B cell (primary cell): ENCODE data around the gene TLK2. TPM values are rescaled to one million over a fixed set of nuclear protein-coding genes. Genes with fewer than 3 reads are reported as not detected.

ENCODE experiments used
- ATAC-seq: fragments of 200-7000 bp; cut with Tn5 transposase; one replicate; pipeline ENCODE4 v1.10.0; 2021; ENCODE audit warnings: low read depth, mild to moderate bottlenecking, moderate number of reproducible peaks, moderate library complexity
- CTCF ChIA-PET: fragments of 350-600 bp; sonication (Branson Sonifier 250); formaldehyde crosslinking; loops from one replicate; lab custom pipeline; 2021; ENCODE audit warnings: antibody characterized with exemption, inconsistent platforms; lab: Charles Lee
- POLR2A ChIA-PET: fragments of 350-600 bp; sonication (Branson Sonifier 250); formaldehyde crosslinking; loops from one replicate; lab custom pipeline; 2021; ENCODE audit warnings: antibody characterized with exemption; lab: Charles Lee
- DNase-seq: peaks from one replicate; pipeline ENCODE4 v3.0.0; 2013
- H2AFZ ChIP-seq: 2 replicates; pipeline ENCODE4 v1.6.1; 2012; ENCODE audit warnings: mild to moderate bottlenecking, low read depth, low read length; ENCODE audit not compliant: insufficient read depth, poor library complexity, severe bottlenecking
- H3K27ac ChIP-seq, 2 donors: 1 replicate in 1 of 2; 2 replicates in 1 of 2; pipeline ENCODE4 v1.5.1; 2012 to 2013; ENCODE audit warnings: low read length in 2 of 2, mild to moderate bottlenecking in 2 of 2, moderate library complexity in 1 of 2
- H3K27me3 ChIP-seq, 4 experiments: fragments of 200-600 bp in 1 of 4; sonication (generic) in 1 of 4; replicated peaks in 1 of 4; 1 replicate in 2 of 4; 2 replicates in 2 of 4; pipeline versions ENCODE4 v1.6.1 to v1.7.0; 2013 to 2016; ENCODE audit warnings: low read length in 3 of 4, mild to moderate bottlenecking in 2 of 4, mixed read lengths in 1 of 4, moderate library complexity in 1 of 4; ENCODE audit not compliant: insufficient read depth in 4 of 4, control insufficient read depth in 3 of 4; ENCODE audit errors: control extremely low read depth in 1 of 4
- H3K36me3 ChIP-seq, 2 experiments: replicated peaks in 1 of 2; 1 replicate in 1 of 2; 2 replicates in 1 of 2; pipeline versions ENCODE4 v1.6.1 to v1.7.1; 2013; ENCODE audit warnings: low read length in 1 of 2; ENCODE audit not compliant: insufficient read depth in 2 of 2, control insufficient read depth in 1 of 2; ENCODE audit errors: control extremely low read depth in 1 of 2, extremely low read depth in 1 of 2
- H3K4me1 ChIP-seq, 2 donors: fragments of 200-600 bp in 1 of 2; sonication (generic) in 1 of 2; 1 replicate in 1 of 2; 2 replicates in 1 of 2; pipeline versions ENCODE4 v1.5.1 to v1.6.1; 2013 to 2017; ENCODE audit warnings: low read length in 2 of 2; ENCODE audit not compliant: control insufficient read depth in 2 of 2, insufficient read depth in 2 of 2
- H3K4me2 ChIP-seq: replicated peaks from 2 replicates; pipeline ENCODE3; 2012; ENCODE audit warnings: mild to moderate bottlenecking, low read depth, low read length; ENCODE audit not compliant: poor library complexity, severe bottlenecking
- H3K4me3 ChIP-seq, 5 experiments: fragments of 200-600 bp in 1 of 5; sonication (generic) in 1 of 5; 1 replicate in 3 of 5; 2 replicates in 2 of 5; pipeline versions ENCODE4 v1.5.1 to v1.7.0; 2011 to 2016; ENCODE audit warnings: low read length in 4 of 5, mild to moderate bottlenecking in 4 of 5, low read depth in 2 of 5, control low read depth in 1 of 5, moderate library complexity in 1 of 5; ENCODE audit not compliant: insufficient read depth in 1 of 5; ENCODE audit errors: control extremely low read depth in 1 of 5, extremely low read depth in 1 of 5
- H3K79me2 ChIP-seq: fragments of 200-600 bp; sonication (generic); one replicate; pipeline ENCODE4 v1.6.0; 2016; ENCODE audit warnings: low read length; ENCODE audit not compliant: control insufficient read depth, insufficient read depth
- H3K9ac ChIP-seq: fragments of 200-600 bp; sonication (generic); 2 replicates; pipeline ENCODE4 v1.6.1; 2017; ENCODE audit warnings: mild to moderate bottlenecking, low read length, moderate library complexity
- H3K9me3 ChIP-seq, 3 donors: one replicate each; pipeline versions ENCODE4 v1.6.1 to v1.7.1; 2013; ENCODE audit warnings: low read length in 2 of 3; ENCODE audit not compliant: control insufficient read depth in 2 of 3, insufficient read depth in 1 of 3; ENCODE audit errors: control extremely low read depth in 1 of 3
- H4K20me1 ChIP-seq: 2 replicates; pipeline ENCODE4 v1.6.0; 2012; ENCODE audit warnings: mild to moderate bottlenecking, low read length; ENCODE audit not compliant: insufficient read depth, control insufficient read depth, poor library complexity, severe bottlenecking
- H3K27ac Mint-ChIP-seq: one replicate; pipeline ENCODE4 v1.8.0; 2021; ENCODE audit warnings: mixed read lengths
- H3K27me3 Mint-ChIP-seq: one replicate; pipeline ENCODE4 v1.8.0; 2021; ENCODE audit warnings: mixed read lengths
- H3K4me1 Mint-ChIP-seq: one replicate; pipeline ENCODE4 v1.8.0; 2021; ENCODE audit warnings: mixed read lengths
- H3K4me3 Mint-ChIP-seq: one replicate; pipeline ENCODE4 v1.8.0; 2021; ENCODE audit warnings: mixed read lengths
- H3K9me3 Mint-ChIP-seq: one replicate; pipeline ENCODE4 v1.8.0; 2022; ENCODE audit warnings: mixed read lengths; ENCODE audit not compliant: insufficient read depth
- CTCF ChIP-seq: fragments of 200-600 bp; IDR thresholded peaks from one replicate; pipeline ENCODE4 v1.8.0; 2022; ENCODE audit warnings: antibody characterized with exemption, mild to moderate bottlenecking
- EZH2 ChIP-seq: IDR thresholded peaks from 2 replicates; pipeline ENCODE4 v1.6.1; 2012; ENCODE audit warnings: borderline replicate concordance, low read depth, mild to moderate bottlenecking, moderate library complexity, low read length; ENCODE audit not compliant: insufficient read depth, poor library complexity, severe bottlenecking
- WGBS: methylation state at CpG from one replicate; pipeline ENCODE4 v1.1.5; 2013; ENCODE audit warnings: missing lambda C conversion rate; ENCODE audit not compliant: insufficient coverage; 5-methylcytosine and 5-hydroxymethylcytosine counted together
- intact Hi-C: fragments of 100-400 bp; cut with micrococcal nuclease; formaldehyde crosslinking; loops from one replicate; pipeline ENCODE4 v1.10.0; 2022
- polyA plus RNA-seq: library from polyadenylated mRNA; depleted of rRNA; stranded (reverse); fragments of >200 nt; gene quantifications from 2 replicates; pipeline ENCODE4 v1.2.3, GENCODE V29; 2012
- total RNA-seq, 2 donors: library from RNA; stranded (reverse); fragments of 120-200 nt in 1 of 2; gene quantifications; 1 replicate in 1 of 2; 2 replicates in 1 of 2; pipeline versions ENCODE4 v1.2.3 to v1.2.4, GENCODE V29; 2013 to 2022

The TLK2 gene
- total and polyA plus RNA-seq, 2 donors (not counting 1 experiment from before 2014, with no cell fraction given): 36.3 to 75.3 TPM

GRCh38 chr17:62581764-62582163 is 103.1 kb downstream of the TLK2 start:
- Mint-ChIP-seq H3K27me3 (no peaks in the 10 kb centered on the region), H3K9me3 (no peaks in the 10 kb centered on the region), H3K27ac (no peak overlapping the region), H3K4me3 (no peak overlapping the region), H3K4me1 (no peaks in the 10 kb centered on the region)
- intact Hi-C loops: no loop called here
- Histone ChIP-seq H3K4me3 (no peak overlapping the region), H3K79me2 (no peaks in the 10 kb centered on the region), H3K27ac (no peak overlapping the region), H3K27me3 (no peaks in the 10 kb centered on the region), H3K36me3 (peaks cover 6 to 60% of the 10 kb centered on the region in 2 experiments), H3K4me2 (no peak overlapping the region), H3K9ac (no peak overlapping the region), H3K4me1 (no peaks in the 10 kb centered on the region), H2AFZ (no peak overlapping the region), H4K20me1 (no peaks in the 10 kb centered on the region), H3K9me3 (no peaks in the 10 kb centered on the region)
- ChIA-PET CTCF (no interaction called here), POLR2A (no interaction called here)
- DNase-seq: no peak
- no peak for ATAC-seq
- TF ChIP-seq EZH2: no peak
- TF ChIP-seq CTCF: no peak
- no CpG with 5 or more reads among the region's 1 CpG for WGBS

GRCh38 chr17:62587554-62587953 is 108.9 kb downstream of the TLK2 start:
- Histone ChIP-seq H3K9ac (no peak overlapping the region), H3K4me3 (no peak overlapping the region), H3K27me3 (no peaks in the 10 kb centered on the region), H2AFZ (no peak overlapping the region), H3K79me2 (no peaks in the 10 kb centered on the region), H3K4me1 (no peaks in the 10 kb centered on the region), H3K36me3 (peaks cover 9 to 41% of the 10 kb centered on the region in 2 experiments), H3K4me2 (no peak overlapping the region), H3K27ac (no peak overlapping the region), H3K9me3 (no peaks in the 10 kb centered on the region), H4K20me1 (no peaks in the 10 kb centered on the region)
- ATAC-seq (no peak), DNase-seq (no peak)
- intact Hi-C loops: no loop called here
- H3K4me1 Mint-ChIP-seq: no peaks in the 10 kb centered on the region
- H3K27ac Mint-ChIP-seq: no peak overlapping the region
- H3K9me3 Mint-ChIP-seq: no peaks in the 10 kb centered on the region
- CTCF ChIA-PET: no interaction called here
- no peak overlapping the region for H3K4me3 Mint-ChIP-seq
- POLR2A ChIA-PET: no interaction called here
- TF ChIP-seq EZH2: no peak
- TF ChIP-seq CTCF: no peak
- no peaks in the 10 kb centered on the region for H3K27me3 Mint-ChIP-seq
- WGBS: no CpG with 5 or more reads among the region's 2 CpGs
